HG03571 (cell line): ENCODE data around the gene LAMP1.
"Not testable (repeated sequence)": the region's sequence is repeated elsewhere in the genome, so short reads cannot be mapped to it uniquely, and the experiment has no call there.

Experiments used
- ATAC-seq: cut with Tn5 transposase; IDR thresholded peaks from one replicate; pipeline ENCODE4 v1.9.1; 2021; ENCODE audit not compliant: unreplicated experiment

Gene LAMP1

GRCh38 chr13:113327391-113327765 is 30.3 kb downstream of the LAMP1 start:
- no peak for ATAC-seq

- ATAC-seq: no peak
These were observed 30.9 kb downstream of the LAMP1 start for GRCh38 chr13:113327766-113328471.

- no peak for ATAC-seq
These were observed 31.8 kb downstream of the LAMP1 start for GRCh38 chr13:113328851-113329250.

DNA sequence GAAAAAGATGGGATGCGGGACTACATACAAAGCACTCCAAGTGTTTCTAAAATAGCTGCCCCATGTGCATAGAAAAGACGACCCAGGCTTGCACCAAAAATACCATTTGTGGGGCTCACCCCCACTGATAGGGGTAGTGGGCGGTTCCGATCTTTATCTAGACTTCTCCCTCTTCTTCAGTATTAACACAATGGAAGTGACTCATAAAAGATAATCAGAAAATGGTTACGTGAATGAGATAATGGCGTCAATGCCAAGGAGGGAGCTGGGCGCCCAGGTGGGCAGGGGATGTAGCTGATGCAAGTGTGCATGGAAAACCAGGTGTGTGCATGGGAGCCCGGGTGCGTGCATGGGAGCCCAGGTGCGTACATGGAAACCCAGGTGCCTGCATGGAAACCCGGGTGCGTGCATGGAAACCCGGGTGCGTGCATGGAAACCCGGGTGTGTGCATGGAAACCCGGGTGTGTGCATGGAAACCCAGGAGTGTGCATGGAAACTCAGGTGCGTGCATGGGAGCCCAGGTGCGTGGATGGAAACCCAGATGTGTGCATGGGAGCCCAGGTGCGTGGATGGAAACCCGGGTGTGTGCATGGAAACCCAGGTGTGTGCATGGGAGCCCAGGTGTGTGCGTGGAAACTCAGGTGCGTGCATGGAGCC is 32.7 kb downstream of the LAMP1 start:
- ATAC-seq: no peak

GRCh38 chr13:113332615-113333014 is 35.6 kb downstream of the LAMP1 start:
- ATAC-seq: no peak

- no peak for ATAC-seq
These were observed 36.0 kb downstream of the LAMP1 start for GRCh38 chr13:113333076-113333475.

DNA sequence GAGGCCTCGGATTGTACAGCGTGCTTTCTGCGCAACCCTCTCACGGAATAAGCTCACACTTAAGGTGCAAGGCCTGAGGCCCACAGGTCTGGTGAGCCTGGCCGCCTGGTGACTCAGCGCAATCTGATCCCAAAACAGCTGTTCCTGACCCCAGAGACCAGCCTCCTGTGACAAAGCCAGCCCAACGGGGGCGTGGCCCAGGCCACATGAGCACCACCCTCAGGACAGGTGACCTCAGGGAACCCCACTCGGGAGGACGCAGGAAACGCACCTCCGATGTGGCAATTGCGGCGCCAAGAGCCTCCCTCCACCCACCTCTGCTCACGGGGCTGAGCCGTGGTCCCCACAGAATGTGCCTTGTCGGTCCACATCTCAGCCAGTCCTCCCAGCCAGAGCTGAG is 40.5 kb downstream of the LAMP1 start:
- ATAC-seq: no peak

GRCh38 chr13:113337976-113338375 is 40.9 kb downstream of the LAMP1 start:
- ATAC-seq: no peak

DNA sequence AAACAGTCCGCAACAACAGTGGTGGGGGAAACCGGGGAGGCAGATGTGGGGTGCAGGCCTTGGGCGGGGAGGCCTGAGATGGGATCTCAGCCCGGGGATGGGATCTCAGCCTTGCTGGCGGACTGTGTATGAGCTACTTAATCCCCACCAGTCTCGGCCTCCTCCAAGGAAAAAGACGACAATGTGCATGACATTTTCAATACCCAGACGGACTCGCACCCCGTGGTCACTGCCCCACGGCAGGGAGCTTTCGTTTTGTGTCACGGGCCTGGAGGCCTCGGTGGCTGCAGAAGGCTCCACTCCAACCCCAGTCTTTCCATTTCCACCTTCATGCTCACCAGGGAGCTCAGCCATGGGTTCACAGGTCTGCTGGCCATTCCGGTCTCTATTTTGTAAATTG is 41.4 kb downstream of the LAMP1 start:
- no peak for ATAC-seq

DNA sequence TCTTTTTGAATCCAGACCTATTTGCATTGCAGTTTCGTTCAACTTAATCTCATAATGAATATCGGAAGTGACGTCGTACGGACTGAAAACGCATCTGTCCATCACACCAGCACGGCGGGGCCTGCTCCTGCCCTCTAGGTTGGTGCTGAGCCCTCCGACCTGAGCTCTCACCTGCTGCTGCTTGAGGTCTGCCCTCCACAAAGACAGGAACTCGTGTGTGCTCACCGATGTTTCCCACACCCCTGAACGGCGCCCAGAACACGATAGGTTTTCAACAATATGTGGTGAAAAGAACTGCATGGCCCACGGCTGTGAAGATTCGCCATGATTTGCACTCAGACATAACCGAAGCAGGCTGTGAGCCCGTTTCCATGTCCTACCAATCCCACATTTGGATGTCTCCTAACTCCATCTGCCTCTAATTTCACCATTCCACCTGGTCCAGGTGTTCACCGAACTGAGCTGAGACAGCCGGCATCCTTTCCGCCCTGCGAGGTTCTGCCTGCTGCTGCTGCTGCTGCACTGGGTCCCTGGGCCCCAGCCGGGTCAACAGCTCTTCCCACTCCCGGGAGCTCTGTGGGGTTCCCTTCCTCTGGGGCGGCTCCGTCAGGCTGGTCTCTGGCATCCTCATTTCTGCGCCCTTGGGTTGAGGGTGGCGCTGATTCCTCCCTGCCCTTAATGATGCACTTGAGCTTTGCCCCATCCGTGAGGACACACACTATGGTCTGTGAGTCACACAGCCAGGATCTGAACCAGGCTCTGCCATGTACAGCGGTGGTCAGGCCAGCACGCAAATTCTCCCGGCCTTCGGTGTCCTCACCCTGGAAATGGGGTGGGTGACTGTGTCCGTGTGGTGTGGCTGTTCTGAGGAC is 46.0 kb downstream of the LAMP1 start:
- ATAC-seq: no peak

DNA sequence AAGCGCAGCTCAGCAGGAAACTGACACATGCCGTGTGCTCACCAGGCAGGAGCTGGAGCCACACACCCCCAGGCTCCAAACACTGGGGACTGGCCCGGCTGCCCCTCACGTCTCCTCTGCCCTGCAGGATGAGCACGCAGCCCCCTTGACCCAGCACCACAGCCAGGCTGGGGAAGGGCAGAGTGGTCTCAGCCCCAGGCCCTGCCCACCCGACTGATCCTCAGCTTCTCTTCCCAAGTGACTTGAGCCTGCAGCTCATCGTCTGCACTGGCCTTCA is 46.6 kb downstream of the LAMP1 start:
- no peak for ATAC-seq

GRCh38 chr13:113345486-113345885 is 48.4 kb downstream of the LAMP1 start:
- ATAC-seq: no peak

GRCh38 chr13:113347736-113348225 is 50.7 kb downstream of the LAMP1 start:
- ATAC-seq: not testable (repeated sequence)

DNA sequence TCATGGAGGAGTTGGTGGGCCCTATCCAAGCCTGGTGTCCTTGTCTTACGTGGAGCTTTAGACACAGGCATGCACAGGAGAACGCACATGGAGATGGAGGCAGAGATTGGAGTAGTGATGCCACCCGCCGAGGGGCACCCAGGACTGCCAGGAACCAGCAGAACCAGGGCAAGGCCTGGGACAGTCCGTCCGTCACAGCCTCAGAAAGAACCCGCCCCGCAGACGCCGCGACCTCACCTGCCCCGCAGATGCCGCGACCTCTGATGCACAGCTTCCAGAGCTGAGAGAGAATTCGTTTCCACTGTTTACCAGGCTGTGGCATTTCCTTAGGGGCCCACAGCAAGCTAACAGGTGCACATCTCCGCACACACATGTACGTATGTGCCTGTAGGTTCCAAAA is 51.6 kb downstream of the LAMP1 start:
- ATAC-seq: no peak

GRCh38 chr13:113349050-113349449 is 52.0 kb downstream of the LAMP1 start:
- no peak for ATAC-seq

DNA sequence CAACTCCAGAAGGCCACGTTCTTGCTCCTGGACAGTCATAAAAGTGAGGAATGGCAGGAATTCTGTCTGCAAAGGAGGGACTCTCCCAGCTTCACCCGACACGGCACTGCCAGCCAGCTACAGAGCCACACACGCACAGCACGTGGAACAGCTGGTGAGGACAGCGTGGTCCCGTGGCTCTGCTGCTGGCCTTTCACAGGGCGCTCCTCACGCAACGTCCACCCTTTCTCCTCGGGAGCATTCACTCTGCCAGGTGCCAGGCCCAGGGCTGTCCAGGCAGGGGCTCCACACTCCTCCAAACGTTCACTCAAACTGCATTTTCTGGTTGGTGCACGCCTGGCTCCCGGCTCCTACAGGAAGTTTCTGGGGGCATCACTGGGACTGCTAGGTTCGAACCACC is 52.5 kb downstream of the LAMP1 start:
- ATAC-seq: no peak

DNA sequence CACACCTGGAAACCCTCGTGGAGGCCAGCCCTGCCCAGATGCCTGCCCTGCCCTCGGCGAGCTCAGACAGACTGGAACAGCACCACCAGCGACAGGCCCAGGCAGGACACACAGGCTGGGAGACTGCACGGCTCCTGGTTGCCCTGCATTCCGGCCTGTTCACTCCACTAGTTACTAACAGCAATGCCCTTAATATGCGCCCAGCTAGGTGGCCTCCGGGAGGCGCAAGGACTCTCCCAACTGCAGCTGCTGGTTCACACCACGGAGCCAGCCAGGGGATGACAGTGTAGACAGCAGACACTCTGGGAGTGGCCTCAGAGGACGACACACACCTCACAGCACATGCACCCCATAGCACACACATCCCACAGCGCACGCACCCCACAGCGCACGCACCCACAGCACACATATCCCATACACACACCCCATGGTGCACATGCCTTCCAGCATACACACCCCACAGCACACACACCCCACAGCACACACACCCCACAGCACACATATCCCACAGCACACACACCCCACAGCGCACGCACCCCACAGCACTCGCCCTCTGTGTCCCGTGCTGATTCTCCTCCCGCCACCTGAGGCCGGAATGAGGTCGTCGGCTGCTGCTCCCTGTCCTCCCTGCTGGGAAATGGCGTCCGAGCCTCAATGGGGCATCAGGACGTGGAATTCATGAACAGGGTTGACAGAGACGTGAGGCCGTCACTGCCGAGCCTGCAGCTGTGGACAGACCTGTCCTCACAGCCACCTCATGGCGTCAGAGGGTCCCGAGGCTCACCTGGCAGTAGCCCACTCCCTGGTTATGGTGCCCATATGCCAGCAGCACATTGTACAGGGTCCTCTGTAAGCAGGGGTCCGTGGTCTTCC is 53.3 kb downstream of the LAMP1 start:
- no peak for ATAC-seq

DNA sequence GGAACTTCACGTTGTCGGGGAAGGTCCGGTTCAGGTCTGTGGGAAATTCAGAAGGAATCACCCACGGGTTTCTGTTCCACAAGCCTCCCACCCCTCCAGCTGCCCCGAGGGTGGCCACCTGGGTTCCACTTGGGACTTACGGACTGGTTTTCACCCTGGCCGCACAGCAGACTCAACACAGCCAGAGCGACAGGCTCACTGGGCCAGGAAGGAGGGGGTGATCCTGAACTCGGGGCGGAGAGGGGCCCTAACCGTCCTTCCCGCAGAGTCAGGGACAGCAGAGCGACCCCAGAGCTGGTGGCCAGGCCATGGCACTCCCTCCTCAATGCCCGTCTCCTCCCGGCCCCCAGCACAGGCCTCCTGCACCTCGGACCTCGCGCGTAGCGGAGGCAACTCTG is 53.9 kb downstream of the LAMP1 start:
- no peak for ATAC-seq

GRCh38 chr13:113351514-113352026 is 54.5 kb downstream of the LAMP1 start:
- ATAC-seq: no peak

GRCh38 chr13:113353254-113353653 is 56.2 kb downstream of the LAMP1 start:
- ATAC-seq: no peak
